ENCODE measurements around the gene TMEM222. TPM values are rescaled to one million over a fixed set of nuclear protein-coding genes. Genes with fewer than 3 reads are reported as not detected.

TMEM222 gene
- total and polyA plus RNA-seq, 2 of the 4 experiments (the other 2 are of a cell fraction), result 19.9 to 54.1 TPM

GRCh38 chr1:27318136-27318535, 3.8 kb upstream of the TMEM222 start:
- Histone ChIP-seq H3K4ac (ENCODE audit: low read depth, low read length) (no peak overlapping the region), H2BK5ac (ENCODE audit: low read depth, low read length, poor library complexity, severe bottlenecking) (no peak overlapping the region), H3K27me3 (ENCODE audit: control insufficient read depth, insufficient read depth, low read length) (no peaks in the 10 kb centered on the region), H2AK5ac (ENCODE audit: low read depth, low read length) (no peak overlapping the region), H2AFZ (replicated peaks; ENCODE audit: low read length, poor library complexity) (peak overlapping the region; percentile 33), H3K9me3 (ENCODE audit: control insufficient read depth, insufficient read depth, low read length) (no peaks in the 10 kb centered on the region), H3K4me1 (ENCODE audit: control insufficient read depth, insufficient read depth, low read length) (peaks cover 2% of the 10 kb centered on the region), H3K9me1 (ENCODE audit: insufficient read depth, low read length) (0 out of 2 replicates have a peak, but pooled peaks cover 3% of the 10 kb centered on the region), H2BK120ac (ENCODE audit: low read depth, low read length) (no peak overlapping the region), H2BK15ac (ENCODE audit: low read depth, low read length) (no peak overlapping the region), H2AK9ac (replicated peaks; ENCODE audit: low read depth, low read length, poor library complexity) (no peak overlapping the region), H3K36me3 (ENCODE audit: control insufficient read depth, insufficient read depth, low read length) (no peaks in the 10 kb centered on the region), H3K23ac (ENCODE audit: low read depth, low read length) (peak overlapping the region; percentile 8; the same call in 1 of the 2 replicates), H3K27ac (ENCODE audit: insufficient read depth, low read length) (no peak overlapping the region), H3K4me2 (ENCODE audit: low read depth, low read length) (no peak overlapping the region), H3K4me3 (ENCODE audit: insufficient read depth, low read depth, low read length) (no peak overlapping the region), H3K56ac (ENCODE audit: extremely low read depth, insufficient read depth, low read length) (no peak overlapping the region), H4K8ac (ENCODE audit: low read depth in 2 of 2, low read length in 2 of 2) (peak overlapping the region in 1 of 2 experiments; percentile 60; a peak in 1 of 4 replicates), H4K20me1 (ENCODE audit: insufficient read depth, low read length) (no peaks in the 10 kb centered on the region), H3K14ac (replicated peaks; ENCODE audit: low read depth, low read length) (no peak overlapping the region), H3K79me1 (ENCODE audit: low read depth in 1 of 2, low read length in 2 of 2) (peaks cover 4 to 10% of the 10 kb centered on the region in 2 experiments; a peak in 3 of 4 replicates), H3K9ac (ENCODE audit: low read depth, low read length) (no peak overlapping the region), H2BK20ac (ENCODE audit: low read depth, low read length) (no peak overlapping the region), H4K91ac (ENCODE audit: insufficient read depth, low read depth, low read length) (no peak overlapping the region), H4K5ac (ENCODE audit: low read depth, low read length) (peak overlapping the region; percentile 6; the same call in 1 of the 2 replicates), H3K18ac (ENCODE audit: low read depth, low read length) (no peak overlapping the region)
- BruUV-seq (replicated peaks), result no TSS peak
- ATAC-seq (ENCODE audit: low read depth) (no peak), DNase-seq (no peak)
- TF ChIP-seq RAD21 (IDR thresholded peaks at IDR 0.05; ENCODE audit: low read length) (no peak), MXI1 (IDR thresholded peaks at IDR 0.05; ENCODE audit: borderline replicate concordance, low read depth, low read length) (no peak), POLR2A (IDR thresholded peaks at IDR 0.05; ENCODE audit: low read depth, low read length) (no peak), MAFK (IDR thresholded peaks at IDR 0.05; ENCODE audit: low read depth, low read length) (no peak), FOS (IDR thresholded peaks at IDR 0.05; ENCODE audit: low read depth, low read length) (no peak), RFX5 (IDR thresholded peaks at IDR 0.05; ENCODE audit: low read depth, low read length) (no peak), MAZ (IDR thresholded peaks at IDR 0.05; ENCODE audit: borderline replicate concordance, low read depth, low read length) (no peak), BHLHE40 (IDR thresholded peaks at IDR 0.05; ENCODE audit: low read depth, low read length) (no peak), CHD1 (IDR thresholded peaks at IDR 0.05; ENCODE audit: low read depth, low read length) (no peak), SMC3 (IDR thresholded peaks at IDR 0.05; ENCODE audit: low read depth, low read length) (no peak), USF2 (IDR thresholded peaks at IDR 0.05; ENCODE audit: low read depth, low read length) (no peak), NFE2L2 (IDR thresholded peaks at IDR 0.05; ENCODE audit: low read depth, low read length) (no peak), RCOR1 (IDR thresholded peaks at IDR 0.05; ENCODE audit: insufficient replicate concordance, low read length) (no peak), CEBPB (IDR thresholded peaks at IDR 0.05; ENCODE audit: low read depth, low read length) (no peak), ELK1 (IDR thresholded peaks at IDR 0.05; ENCODE audit: borderline replicate concordance, low read depth, low read length) (no peak)
- TF ChIP-seq, protein P1, sequence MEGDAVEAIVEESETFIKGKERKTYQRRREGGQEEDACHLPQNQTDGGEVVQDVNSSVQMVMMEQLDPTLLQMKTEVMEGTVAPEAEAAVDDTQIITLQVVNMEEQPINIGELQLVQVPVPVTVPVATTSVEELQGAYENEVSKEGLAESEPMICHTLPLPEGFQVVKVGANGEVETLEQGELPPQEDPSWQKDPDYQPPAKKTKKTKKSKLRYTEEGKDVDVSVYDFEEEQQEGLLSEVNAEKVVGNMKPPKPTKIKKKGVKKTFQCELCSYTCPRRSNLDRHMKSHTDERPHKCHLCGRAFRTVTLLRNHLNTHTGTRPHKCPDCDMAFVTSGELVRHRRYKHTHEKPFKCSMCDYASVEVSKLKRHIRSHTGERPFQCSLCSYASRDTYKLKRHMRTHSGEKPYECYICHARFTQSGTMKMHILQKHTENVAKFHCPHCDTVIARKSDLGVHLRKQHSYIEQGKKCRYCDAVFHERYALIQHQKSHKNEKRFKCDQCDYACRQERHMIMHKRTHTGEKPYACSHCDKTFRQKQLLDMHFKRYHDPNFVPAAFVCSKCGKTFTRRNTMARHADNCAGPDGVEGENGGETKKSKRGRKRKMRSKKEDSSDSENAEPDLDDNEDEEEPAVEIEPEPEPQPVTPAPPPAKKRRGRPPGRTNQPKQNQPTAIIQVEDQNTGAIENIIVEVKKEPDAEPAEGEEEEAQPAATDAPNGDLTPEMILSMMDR (conservative IDR thresholded peaks at IDR 0.05; ENCODE audit: low read depth, low read length), result no peak
- WGBS, 2 experiments (ENCODE audit: extremely low coverage in 2 of 2, insufficient read length in 1 of 2), result 33% methylated on average over 1 of the region's 4 CpGs; no CpG with 5 or more reads in 1 of the 2 experiments
- in situ Hi-C loops (cut with MboI; ENCODE audit: low sequenced_read_pairs) (no loop called here), dilution Hi-C loops (cut with HindIII; ENCODE audit: low sequenced_read_pairs, unreplicated experiment) (no loop called here), intact Hi-C loops (cut with micrococcal nuclease) (no loop called here)
- CTCF ChIA-PET, result no interaction called here
- POLR2A ChIA-PET (ENCODE audit: unreplicated experiment), result no interaction called here

All from IMR-90 (cell line).